ENCODE data around the gene RTP1.

DNA sequence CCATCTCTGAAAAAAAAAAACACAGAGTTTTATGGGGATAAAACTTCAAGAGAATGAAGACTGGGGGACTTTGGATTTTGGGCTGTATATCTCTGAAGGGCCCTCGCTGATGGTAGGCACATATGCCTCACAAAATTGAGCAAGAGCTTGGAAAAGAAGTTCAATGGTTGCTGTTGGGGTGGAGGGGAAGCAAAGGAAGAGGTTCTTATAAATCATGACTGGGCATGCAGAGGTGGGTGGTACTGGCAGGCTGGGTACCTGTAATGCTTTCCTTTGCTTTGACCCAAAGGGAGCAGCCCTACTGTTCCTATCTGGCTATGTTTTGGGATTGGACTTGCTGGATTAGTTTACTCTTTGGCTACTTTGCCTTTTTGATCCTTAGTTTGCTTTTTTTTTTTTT lies 6.0 kb upstream of the RTP1 start:
- TF ChIP-seq, protein P1, sequence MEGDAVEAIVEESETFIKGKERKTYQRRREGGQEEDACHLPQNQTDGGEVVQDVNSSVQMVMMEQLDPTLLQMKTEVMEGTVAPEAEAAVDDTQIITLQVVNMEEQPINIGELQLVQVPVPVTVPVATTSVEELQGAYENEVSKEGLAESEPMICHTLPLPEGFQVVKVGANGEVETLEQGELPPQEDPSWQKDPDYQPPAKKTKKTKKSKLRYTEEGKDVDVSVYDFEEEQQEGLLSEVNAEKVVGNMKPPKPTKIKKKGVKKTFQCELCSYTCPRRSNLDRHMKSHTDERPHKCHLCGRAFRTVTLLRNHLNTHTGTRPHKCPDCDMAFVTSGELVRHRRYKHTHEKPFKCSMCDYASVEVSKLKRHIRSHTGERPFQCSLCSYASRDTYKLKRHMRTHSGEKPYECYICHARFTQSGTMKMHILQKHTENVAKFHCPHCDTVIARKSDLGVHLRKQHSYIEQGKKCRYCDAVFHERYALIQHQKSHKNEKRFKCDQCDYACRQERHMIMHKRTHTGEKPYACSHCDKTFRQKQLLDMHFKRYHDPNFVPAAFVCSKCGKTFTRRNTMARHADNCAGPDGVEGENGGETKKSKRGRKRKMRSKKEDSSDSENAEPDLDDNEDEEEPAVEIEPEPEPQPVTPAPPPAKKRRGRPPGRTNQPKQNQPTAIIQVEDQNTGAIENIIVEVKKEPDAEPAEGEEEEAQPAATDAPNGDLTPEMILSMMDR (IDR thresholded peaks at IDR 0.05), result no peak
- no peak for TF ChIP-seq EP300 (IDR thresholded peaks at IDR 0.05; ENCODE audit: low read depth)
- TF ChIP-seq POLR2A (IDR thresholded peaks at IDR 0.05), result no peak
- TF ChIP-seq POLR2AphosphoS5 (IDR thresholded peaks at IDR 0.05), result no peak

Data from transverse colon (tissue), 4 donors.